Stimulated activated CD8-positive, alpha-beta memory T cell treated with anti-CD3 and anti-CD28 coated beads, Interleukin-12 subunit alpha, Interleukin-12 subunit beta, amount 100 ng/mL, for 4 hours (primary cell): ENCODE results near the gene PRR7.

Source experiments
- DNase-seq: peaks from one replicate; pipeline ENCODE4 v3.0.0-alpha.2; 2020; ENCODE audit warnings: low read depth

PRR7 gene

GRCh38 chr5:177452688-177453638 is 6.3 kb downstream of the PRR7 start:
- DNase-seq: no peak

DNA sequence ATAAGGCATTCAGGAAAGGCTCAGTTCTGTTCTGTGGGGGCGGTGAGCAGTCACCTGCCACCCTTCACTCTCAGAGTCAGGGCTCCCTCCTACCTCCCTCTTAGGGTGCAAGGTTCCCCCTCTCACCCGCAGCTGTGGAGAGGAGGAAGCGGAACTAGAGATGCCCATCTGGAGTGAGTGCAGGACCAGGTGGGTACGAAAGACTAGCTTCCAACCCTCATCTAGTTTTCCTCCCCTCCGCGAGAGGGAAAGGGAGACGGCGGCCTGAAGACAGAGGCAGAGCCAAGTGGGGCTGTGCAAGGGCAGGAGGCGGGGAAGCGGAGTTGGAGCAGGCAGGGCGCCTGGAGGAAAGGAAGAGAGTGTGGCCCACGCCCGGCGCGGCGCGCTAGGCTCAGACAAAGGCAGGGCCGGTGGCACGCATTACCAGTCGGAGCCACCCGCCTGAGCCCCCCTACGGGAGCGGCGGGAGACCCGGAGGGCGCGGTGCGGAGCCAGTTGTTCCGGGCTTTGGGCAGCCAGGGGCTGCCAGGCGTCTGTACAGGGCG is 7.3 kb downstream of the PRR7 start:
- no peak for DNase-seq

DNA sequence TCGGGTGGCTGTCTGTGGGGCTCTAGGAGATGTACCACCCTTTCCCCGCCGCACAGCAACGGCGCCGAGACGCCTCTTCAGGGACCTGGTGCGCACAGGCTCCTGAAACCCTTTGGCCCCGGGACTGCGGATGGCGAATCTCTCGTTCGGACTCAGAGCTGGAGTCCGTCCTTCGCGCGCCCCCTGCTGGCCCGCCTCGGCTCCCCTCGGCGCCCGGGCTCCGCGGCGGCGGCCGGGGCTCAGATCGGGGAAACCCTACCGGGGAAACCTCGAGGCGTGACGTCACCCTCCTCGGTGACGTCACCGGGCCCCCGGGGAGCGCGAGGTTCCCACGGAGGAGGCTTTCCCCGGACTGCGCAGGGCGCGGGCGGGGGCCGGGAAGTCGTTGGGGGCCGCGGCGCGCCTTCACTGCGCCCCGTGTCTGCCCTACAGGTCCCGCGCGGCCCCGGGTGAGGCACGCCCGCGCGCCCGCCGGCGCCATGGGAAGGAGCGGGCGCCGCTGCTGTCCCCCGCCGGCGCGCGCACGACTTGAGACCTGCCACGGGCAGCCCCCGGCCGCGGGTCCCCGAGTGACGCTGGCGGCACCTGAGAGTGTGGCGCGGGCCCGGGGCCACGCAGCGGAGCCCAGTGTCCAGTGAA is 7.9 kb downstream of the PRR7 start:
- peak; percentile 92 for DNase-seq

DNA sequence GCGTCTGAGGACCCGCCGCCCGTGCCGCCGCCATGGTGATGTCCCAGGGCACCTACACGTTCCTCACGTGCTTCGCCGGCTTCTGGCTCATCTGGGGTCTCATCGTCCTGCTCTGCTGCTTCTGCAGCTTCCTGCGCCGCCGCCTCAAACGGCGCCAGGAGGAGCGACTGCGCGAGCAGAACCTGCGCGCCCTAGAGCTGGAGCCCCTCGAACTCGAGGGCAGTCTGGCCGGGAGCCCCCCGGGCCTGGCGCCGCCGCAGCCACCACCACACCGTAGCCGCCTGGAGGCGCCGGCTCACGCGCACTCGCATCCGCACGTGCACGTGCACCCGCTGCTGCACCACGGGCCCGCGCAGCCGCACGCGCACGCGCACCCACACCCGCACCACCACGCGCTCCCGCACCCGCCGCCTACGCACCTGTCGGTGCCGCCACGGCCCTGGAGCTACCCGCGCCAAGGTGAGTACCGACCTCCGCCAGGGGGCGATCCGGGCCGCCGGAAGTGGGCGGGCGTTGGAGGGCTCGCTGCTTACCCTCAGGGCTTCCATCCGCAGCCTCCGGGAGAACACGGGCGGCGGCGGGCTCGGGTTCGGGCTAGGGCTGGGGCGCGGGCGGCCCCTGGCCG is 8.5 kb downstream of the PRR7 start:
- peak; percentile 85 for DNase-seq

- DNase-seq: peak; percentile 89
Observed at GRCh38 chr5:177455661-177456590, 9.3 kb downstream of the PRR7 start.

DNA sequence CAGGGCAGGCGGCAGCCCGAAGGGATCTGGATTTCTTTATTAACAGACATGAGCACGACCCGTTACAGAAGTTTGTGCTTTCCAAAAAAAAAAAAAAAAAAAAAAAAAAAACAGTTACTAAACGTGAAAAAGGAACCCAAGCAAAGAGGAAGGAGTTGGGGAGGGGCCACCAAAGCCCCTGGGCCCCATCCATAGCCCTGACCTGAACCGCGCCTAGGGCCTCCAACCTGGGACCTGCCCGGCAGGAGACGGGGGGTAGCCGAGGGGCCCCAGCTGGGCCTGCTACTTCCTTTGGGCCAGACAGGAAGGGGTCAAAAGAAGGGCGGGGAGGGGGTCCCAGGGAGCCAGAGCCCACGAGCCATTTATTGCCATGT is 10.0 kb downstream of the PRR7 start:
- no peak for DNase-seq

GRCh38 chr5:177456976-177457851 is 10.6 kb downstream of the PRR7 start:
- DNase-seq: no peak

GRCh38 chr5:177457852-177458681 is 11.5 kb downstream of the PRR7 start:
- no peak for DNase-seq

DNA sequence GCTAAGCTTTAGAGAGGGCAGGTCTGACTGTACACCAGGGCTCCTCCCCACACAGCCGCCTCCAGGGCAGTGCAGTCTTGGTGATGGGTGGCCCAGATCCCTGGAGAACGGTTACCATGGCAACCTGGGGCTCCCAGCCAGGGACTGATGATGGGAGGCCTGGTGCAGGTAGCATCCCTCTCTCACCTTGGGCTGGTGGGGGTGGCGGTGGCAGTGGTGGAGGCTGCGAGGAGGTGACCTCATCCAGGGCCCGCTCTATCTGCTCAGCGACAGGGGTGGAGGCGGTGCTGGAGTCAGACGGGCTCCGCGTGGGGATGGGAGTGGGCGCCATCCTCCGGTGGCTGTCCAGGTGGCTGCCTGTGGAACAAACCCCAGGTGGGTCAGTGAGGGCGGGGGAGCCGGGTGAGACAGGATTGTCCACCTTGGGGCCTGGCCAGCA is 12.3 kb downstream of the PRR7 start:
- DNase-seq: no peak

DNA sequence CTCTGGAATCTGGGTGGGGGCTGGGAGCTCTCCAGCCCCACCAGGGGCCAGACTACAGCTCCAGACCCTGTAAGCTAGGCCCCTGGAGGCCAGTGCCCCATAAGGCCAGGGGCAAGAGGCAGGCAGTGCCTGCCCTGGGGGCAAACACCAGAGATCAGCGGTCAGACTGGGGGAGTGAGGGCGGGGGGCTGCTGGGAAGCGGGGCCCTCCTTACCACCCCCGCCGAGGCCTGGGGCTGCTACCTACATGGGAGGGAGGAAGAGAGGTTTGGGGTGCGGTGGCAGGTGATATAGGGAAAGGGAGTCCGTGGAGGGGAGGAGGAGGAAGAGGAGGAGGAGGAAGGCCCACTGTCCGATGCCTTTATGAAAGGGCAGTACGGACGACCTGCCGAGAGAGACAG is 12.7 kb downstream of the PRR7 start:
- no peak for DNase-seq

GRCh38 chr5:177459819-177460628 is 13.4 kb downstream of the PRR7 start:
- DNase-seq: no peak

- DNase-seq: no peak
Observed at GRCh38 chr5:177462021-177462670, 15.5 kb downstream of the PRR7 start.

- no peak for DNase-seq
Observed at GRCh38 chr5:177465044-177465443, 18.4 kb downstream of the PRR7 start.

DNA sequence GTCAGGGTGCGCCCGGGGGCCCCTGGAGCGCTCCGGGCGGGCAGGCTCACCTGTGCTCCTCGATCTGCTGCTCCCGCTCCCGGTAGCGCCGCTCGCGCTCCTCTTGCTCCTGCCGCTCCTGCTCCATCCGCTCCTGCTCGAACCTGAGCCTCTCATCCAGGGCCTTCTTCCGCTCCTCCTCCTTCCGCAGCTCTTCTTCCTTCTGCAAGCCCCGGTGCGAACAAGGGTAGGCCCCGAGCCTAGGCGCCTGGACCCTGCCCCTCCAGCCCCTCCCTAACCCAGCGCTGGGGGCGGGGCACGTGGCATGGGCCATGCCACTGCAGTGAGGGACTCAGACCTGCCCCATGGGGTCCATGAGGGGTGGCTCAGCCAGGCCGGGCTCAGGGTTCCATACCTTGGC is 20.2 kb downstream of the PRR7 start:
- no peak for DNase-seq

DNA sequence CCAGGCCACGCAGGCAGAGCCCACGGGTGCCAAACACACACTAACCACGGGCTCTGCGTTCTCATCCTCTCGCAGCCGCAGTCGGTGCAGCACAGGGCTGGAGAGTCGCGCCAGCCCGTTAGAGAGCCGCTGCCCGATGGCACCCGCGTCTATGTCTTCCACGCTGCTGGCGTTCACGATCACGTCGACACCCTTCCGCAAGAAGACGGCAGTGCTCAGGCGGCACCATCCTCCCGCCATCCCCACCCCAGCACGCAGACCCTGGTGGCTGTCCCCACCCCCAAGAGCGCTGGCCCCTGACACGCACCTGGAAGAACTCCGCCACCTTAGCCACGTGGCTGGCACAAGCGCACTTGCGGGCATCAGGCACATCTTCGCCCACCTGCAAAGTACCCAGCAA is 20.8 kb downstream of the PRR7 start:
- DNase-seq: no peak

DNA sequence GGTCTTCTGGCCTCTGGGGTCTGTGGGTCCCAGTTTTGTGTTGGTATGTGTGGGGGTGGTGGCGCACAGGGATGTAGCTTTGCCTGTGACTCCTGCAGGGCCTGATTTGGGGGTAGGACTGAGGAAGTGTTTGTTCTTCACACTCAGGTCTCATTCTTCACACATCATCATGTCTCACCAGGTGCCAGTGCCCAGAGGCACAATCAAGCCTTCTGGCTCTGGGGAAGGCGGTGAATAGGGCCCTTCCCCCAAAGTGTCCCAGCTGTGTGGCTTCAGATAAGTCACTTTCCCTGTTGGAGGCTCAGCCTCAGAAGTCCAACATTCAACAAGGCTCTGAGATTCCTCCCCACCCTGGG is 21.7 kb downstream of the PRR7 start:
- DNase-seq: no peak

- no peak for DNase-seq
Observed at GRCh38 chr5:177468685-177469628, 22.3 kb downstream of the PRR7 start.
